ENCODE data around the gene MPP4.

- TF ChIP-seq CTCF (conservative IDR thresholded peaks at IDR 0.05) (no peak), ZFX (IDR thresholded peaks at IDR 0.05) (no peak)
These were observed 69.9 kb downstream of the MPP4 start for GRCh38 chr2:201628545-201628944.

Measured in C4-2B (cell line).